MG63 (cell line): Measurements from ENCODE around the gene PACS2. TPM values are rescaled to one million over a fixed set of nuclear protein-coding genes. Genes with fewer than 3 reads are reported as not detected.

Experiments
- DNase-seq: peaks from one replicate; pipeline ENCODE4 v3.0.0-alpha.2; 2020
- H3K27me3 ChIP-seq: fragments of 250-450 bp; sonication (Bioruptor Pico); 2 replicates; pipeline ENCODE4 v1.5.1; 2020; ENCODE audit warnings: mild to moderate bottlenecking, moderate library complexity
- H3K36me3 ChIP-seq: fragments of 250-450 bp; sonication (Bioruptor Pico); 2 replicates; pipeline ENCODE4 v1.5.1; 2020; ENCODE audit warnings: mild to moderate bottlenecking, moderate library complexity
- H3K4me3 ChIP-seq: fragments of 250-450 bp; sonication (Bioruptor Pico); 2 replicates; pipeline ENCODE4 v1.5.1; 2020; ENCODE audit warnings: mild to moderate bottlenecking, moderate library complexity
- H3K9me3 ChIP-seq: fragments of 250-450 bp; sonication (Bioruptor Pico); 2 replicates; pipeline ENCODE4 v1.5.1; 2020; ENCODE audit warnings: mild to moderate bottlenecking, moderate library complexity
- total RNA-seq: library from RNA; depleted of rRNA; stranded (reverse); fragments of >200 nt; shearing (Covaris generic); gene quantifications from 2 replicates; pipeline ENCODE4 v1.2.3, GENCODE V29; 2014; ENCODE audit warnings: low replicate concordance

The PACS2 gene
- total RNA-seq, 1 experiment from 2014 or later, result 18.6 TPM

- no peak overlapping the region for H3K4me3 ChIP-seq
- H3K36me3 ChIP-seq, result no peaks in the 10 kb centered on the region
- no peak for DNase-seq
- H3K27me3 ChIP-seq, result no peaks in the 10 kb centered on the region
- no peaks in the 10 kb centered on the region for H3K9me3 ChIP-seq
Observed at GRCh38 chr14:105411985-105412770, 97.6 kb downstream of the PACS2 start.

GRCh38 chr14:105412771-105413543 lies 98.4 kb downstream of the PACS2 start:
- no peak for DNase-seq
- H3K4me3 ChIP-seq, result no peak overlapping the region

GRCh38 chr14:105413544-105413886 lies 99.0 kb downstream of the PACS2 start:
- peak; percentile 24 for DNase-seq
- Histone ChIP-seq H3K27me3 (no peaks in the 10 kb centered on the region), H3K9me3 (no peaks in the 10 kb centered on the region), H3K36me3 (no peaks in the 10 kb centered on the region), H3K4me3 (no peak overlapping the region)

More at GRCh38 chr14:105412771-105413543, 98.4 kb downstream of the PACS2 start:
- H3K9me3 ChIP-seq, result no peaks in the 10 kb centered on the region
- H3K27me3 ChIP-seq, result no peaks in the 10 kb centered on the region
- H3K36me3 ChIP-seq, result no peaks in the 10 kb centered on the region

- Histone ChIP-seq H3K9me3 (no peaks in the 10 kb centered on the region), H3K4me3 (peak overlapping the region; percentile 31), H3K36me3 (no peaks in the 10 kb centered on the region), H3K27me3 (no peaks in the 10 kb centered on the region)
- peak; percentile 68 for DNase-seq
Observed at GRCh38 chr14:105414456-105415371, 100.2 kb downstream of the PACS2 start.

- H3K4me3 ChIP-seq, result peak overlapping the region; percentile 31
- H3K9me3 ChIP-seq, result no peaks in the 10 kb centered on the region
- H3K36me3 ChIP-seq, result no peaks in the 10 kb centered on the region
- DNase-seq, result no peak
- H3K27me3 ChIP-seq, result no peaks in the 10 kb centered on the region
Observed at GRCh38 chr14:105415481-105416428, 101.2 kb downstream of the PACS2 start.

GRCh38 chr14:105416671-105417070 lies 102.1 kb downstream of the PACS2 start:
- no peak overlapping the region for H3K4me3 ChIP-seq
- no peak for DNase-seq

GRCh38 chr14:105417690-105418121 lies 103.2 kb downstream of the PACS2 start:
- DNase-seq, result no peak
- Histone ChIP-seq H3K4me3 (no peak overlapping the region), H3K27me3 (no peaks in the 10 kb centered on the region), H3K36me3 (no peaks in the 10 kb centered on the region; the same call in 1 of the 2 replicates), H3K9me3 (no peaks in the 10 kb centered on the region)

More at GRCh38 chr14:105416671-105417070, 102.1 kb downstream of the PACS2 start:
- Histone ChIP-seq H3K9me3 (no peaks in the 10 kb centered on the region), H3K27me3 (no peaks in the 10 kb centered on the region), H3K36me3 (no peaks in the 10 kb centered on the region; the same call in 1 of the 2 replicates)

- Histone ChIP-seq H3K27me3 (no peaks in the 10 kb centered on the region), H3K36me3 (no peaks in the 10 kb centered on the region; the same call in 1 of the 2 replicates), H3K9me3 (no peaks in the 10 kb centered on the region), H3K4me3 (peak overlapping the region; percentile 55)
- no peak for DNase-seq
Observed at GRCh38 chr14:105418269-105419194, 104.0 kb downstream of the PACS2 start.

GRCh38 chr14:105419195-105420091 lies 104.9 kb downstream of the PACS2 start, which contains the start of gene MTA1:
Gene MTA1 (plus strand): TSS chr14:105419827. CDS start chr14:105420036, 209 bp downstream.
- peak within 1 kb of the TSS; percentile 64 for H3K4me3 ChIP-seq
- no peaks in the 10 kb centered on the region; the same call in none of the 2 replicates for H3K36me3 ChIP-seq
- DNase-seq, result peak; percentile 38
- no peaks in the 10 kb centered on the region for H3K9me3 ChIP-seq
- H3K27me3 ChIP-seq, result no peaks in the 10 kb centered on the region

GRCh38 chr14:105420101-105420973 lies 105.8 kb downstream of the PACS2 start:
- Histone ChIP-seq H3K36me3 (no peaks in the 10 kb centered on the region; the same call in none of the 2 replicates), H3K9me3 (no peaks in the 10 kb centered on the region)
- DNase-seq, result no peak

GRCh38 chr14:105420974-105421674 lies 106.6 kb downstream of the PACS2 start:
- no peak for DNase-seq
- Histone ChIP-seq H3K27me3 (no peaks in the 10 kb centered on the region), H3K4me3 (peak overlapping the region; percentile 64), H3K9me3 (no peaks in the 10 kb centered on the region), H3K36me3 (no peaks in the 10 kb centered on the region; the same call in none of the 2 replicates)

More at GRCh38 chr14:105420101-105420973, 105.8 kb downstream of the PACS2 start:
- Histone ChIP-seq H3K4me3 (peak overlapping the region; percentile 64), H3K27me3 (no peaks in the 10 kb centered on the region)
